VCaP (cell line): ENCODE data around the gene SLAMF1.

Experiments used
- H3K27ac ChIP-seq: fragments of 450-650 bp; 2 replicates; pipeline ENCODE4 v1.5.1; 2017
- TF ChIP-seq, protein P1 (sequence below): fragments of 450-650 bp; conservative IDR thresholded peaks from 2 replicates; pipeline ENCODE4 v1.5.1; 2017; ENCODE audit warnings: mild to moderate bottlenecking, moderate library complexity

Gene SLAMF1

DNA sequence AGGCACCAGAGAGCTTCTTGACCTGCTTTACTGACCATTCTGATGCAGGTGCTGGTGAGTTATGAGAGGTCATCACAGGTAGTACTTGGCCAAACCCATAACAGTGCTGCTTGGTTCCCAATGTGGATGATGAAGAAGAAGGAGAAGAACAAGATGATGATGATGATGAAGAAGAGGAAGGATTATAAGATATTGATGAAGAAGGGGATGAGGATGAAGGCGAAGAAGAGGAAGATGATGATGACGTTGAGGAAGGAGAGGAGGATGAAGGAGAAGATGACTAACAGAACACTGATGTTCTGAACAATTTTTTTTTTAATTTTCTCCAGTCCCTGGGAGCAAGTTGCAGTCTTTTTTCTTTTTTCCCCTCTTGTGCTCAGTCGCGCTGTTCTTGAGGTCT, 23.9 kb upstream of the SLAMF1 start:
- H3K27ac ChIP-seq = no peak overlapping the region
- TF ChIP-seq, protein P1, sequence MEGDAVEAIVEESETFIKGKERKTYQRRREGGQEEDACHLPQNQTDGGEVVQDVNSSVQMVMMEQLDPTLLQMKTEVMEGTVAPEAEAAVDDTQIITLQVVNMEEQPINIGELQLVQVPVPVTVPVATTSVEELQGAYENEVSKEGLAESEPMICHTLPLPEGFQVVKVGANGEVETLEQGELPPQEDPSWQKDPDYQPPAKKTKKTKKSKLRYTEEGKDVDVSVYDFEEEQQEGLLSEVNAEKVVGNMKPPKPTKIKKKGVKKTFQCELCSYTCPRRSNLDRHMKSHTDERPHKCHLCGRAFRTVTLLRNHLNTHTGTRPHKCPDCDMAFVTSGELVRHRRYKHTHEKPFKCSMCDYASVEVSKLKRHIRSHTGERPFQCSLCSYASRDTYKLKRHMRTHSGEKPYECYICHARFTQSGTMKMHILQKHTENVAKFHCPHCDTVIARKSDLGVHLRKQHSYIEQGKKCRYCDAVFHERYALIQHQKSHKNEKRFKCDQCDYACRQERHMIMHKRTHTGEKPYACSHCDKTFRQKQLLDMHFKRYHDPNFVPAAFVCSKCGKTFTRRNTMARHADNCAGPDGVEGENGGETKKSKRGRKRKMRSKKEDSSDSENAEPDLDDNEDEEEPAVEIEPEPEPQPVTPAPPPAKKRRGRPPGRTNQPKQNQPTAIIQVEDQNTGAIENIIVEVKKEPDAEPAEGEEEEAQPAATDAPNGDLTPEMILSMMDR = no peak

DNA sequence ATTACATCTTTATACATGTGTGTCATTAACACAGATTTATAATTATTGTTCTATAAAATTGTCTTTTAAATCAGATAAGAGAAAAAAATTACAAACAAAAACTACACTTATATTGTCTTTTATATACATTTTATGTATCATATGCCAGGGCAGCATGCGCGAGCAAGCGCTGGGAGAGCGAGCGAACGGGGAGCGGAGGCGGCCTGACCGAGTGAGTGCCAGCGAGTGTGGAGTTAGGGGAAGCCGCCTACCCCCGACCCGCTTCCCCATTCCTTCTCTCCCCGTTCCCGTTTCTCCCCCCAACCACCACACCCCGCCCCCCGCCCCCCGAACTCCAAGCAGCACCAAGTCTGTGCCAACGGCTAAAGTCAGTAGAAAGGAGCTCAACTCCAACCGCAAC, 23.0 kb upstream of the SLAMF1 start:
- no peak overlapping the region for H3K27ac ChIP-seq
- TF ChIP-seq, protein P1 = no peak

DNA sequence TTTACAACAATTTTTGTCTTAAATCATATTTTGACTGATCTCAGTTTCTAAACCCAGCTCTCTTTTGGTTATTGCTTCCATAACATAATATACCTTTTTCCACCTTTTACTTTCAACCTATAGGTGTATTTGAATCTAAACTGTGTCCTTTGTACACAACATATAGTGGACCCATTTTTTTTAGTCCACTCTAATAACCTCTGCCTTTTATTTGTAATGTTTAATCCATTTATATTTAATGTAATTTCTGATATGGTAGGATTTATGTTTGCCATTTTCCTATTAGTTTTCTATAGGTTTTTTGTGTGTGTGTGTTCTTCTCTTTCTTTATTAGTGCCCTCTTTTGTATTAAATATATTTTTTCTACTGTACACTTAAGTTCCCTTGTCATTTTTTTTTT, 22.4 kb upstream of the SLAMF1 start:
- TF ChIP-seq, protein P1 = no peak
- no peak overlapping the region for H3K27ac ChIP-seq

DNA sequence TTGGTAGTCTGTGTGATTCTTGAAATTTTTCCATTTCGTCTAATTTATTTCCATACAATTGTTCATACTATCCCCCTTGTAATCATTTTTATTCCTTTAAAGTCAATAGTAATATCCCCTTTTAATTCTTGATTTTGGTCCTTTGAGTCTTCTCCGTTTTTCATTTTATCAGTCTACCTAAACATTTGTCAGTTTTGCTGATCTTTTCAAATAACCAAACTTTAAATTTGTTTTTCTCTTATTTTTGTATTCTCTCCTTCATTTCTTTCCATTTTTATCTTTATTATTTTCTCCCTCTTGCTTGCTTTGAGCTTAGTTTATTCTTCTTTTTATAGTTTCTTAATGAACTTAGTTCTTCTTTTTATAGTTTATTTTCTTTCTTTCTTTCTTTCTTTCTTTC, 21.1 kb upstream of the SLAMF1 start:
- TF ChIP-seq, protein P1 = no peak
- H3K27ac ChIP-seq = no peak overlapping the region

DNA sequence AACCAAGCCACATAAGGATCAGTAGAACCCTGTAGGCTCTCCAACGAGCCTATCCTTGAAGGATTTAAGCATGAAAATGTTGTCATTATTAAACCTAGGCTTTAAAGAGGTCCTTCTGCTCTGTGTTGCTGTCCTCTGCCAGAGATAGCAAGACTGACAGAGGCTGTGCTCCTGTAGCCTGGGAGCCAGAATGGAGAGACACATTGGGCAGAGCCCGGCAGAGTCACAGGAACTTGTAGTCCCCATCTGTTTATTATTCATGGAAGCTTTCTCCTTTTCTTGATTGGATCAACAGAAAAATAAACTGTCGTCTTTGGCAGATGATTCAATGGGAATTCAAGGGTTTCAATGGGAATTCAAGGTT, 19.2 kb upstream of the SLAMF1 start:
- no peak overlapping the region for H3K27ac ChIP-seq

DNA sequence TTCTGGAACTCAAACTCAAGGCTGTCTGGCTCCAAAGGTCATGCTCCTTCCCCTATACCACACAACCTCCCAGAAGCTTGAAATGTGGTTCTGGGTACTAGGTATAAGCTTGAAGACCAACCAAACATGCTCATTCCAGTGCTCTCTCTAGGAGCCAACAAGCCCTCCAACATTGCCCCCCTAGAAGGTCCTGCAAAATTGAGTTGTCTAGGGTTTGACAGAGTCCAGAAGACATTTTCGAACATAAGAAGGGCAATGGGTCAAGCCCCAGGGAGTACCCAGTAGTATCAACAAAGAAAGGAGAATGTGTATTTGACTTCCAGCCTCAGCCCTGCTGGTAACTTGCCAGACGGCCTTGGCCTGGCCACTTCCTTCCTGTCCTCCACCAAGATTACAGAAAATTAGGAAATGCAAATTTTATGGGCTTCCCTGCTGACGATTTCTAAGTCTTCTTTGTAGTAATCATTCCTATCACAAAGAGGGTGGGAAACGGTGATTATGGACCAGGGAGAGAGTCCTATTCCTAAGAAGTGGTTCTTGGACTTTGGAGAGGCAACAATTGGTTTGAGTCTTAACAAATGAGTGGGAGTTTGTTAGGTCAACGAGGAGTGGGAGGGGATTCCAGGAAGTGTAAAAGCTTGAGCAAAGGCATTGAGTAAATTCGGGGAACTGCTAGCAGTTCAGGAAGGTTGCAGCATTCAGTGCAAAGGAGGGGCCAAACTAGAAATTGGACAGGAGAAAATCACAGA, 18.7 kb upstream of the SLAMF1 start:
- TF ChIP-seq, protein P1 = no peak
- H3K27ac ChIP-seq = no peak overlapping the region

More for the DNA sequence above, 19.2 kb upstream of the SLAMF1 start:
- TF ChIP-seq, protein P1 = no peak

DNA sequence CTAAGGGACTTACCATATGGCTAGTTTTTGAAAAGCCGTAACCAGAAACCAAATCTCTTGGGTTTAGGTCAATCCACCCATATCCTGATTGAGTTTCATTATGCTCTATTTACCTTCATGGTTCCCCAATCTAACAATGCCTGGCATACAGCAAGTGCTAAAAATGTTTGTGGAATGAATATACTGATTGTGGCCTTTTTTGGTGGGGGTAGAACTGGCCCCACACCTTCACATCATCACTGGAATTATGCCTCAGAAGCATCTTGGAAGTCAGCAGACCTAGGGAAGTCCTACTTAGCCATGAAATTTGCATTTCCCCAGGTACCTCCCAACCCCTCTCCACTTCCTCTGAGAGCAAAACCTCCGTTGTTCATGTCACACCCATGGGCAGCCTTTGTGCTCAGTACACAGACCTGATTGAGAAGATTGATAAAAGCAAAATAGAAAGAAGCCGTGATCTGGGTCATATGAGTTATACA, 17.8 kb upstream of the SLAMF1 start:
- no peak overlapping the region for H3K27ac ChIP-seq
- TF ChIP-seq, protein P1 = no peak
